Fibroblast of the aortic adventitia (primary cell): ENCODE results near the gene NELFA. TPM values are rescaled to one million over a fixed set of nuclear protein-coding genes. Genes with fewer than 3 reads are reported as not detected.

Experiments
- DNase-seq: peaks from one replicate; pipeline ENCODE4 v3.0.0-alpha.2; 2010; ENCODE audit warnings: low read depth
- H3K4me3 ChIP-seq: 2 replicates; pipeline ENCODE4 v1.5.1; 2011; ENCODE audit warnings: low read depth, mild to moderate bottlenecking, control low read depth, low read length, moderate library complexity
- CTCF ChIP-seq: IDR thresholded peaks from 2 replicates; pipeline ENCODE4 v1.5.1; 2011; ENCODE audit warnings: mild to moderate bottlenecking, low read length, control low read depth, inconsistent platforms; ENCODE audit not compliant: insufficient read depth
- small RNA-seq: library from RNA; depleted of rRNA; stranded (forward); fragments of <200 nt; gene quantifications from one replicate; pipeline ENCODE3, GENCODE V24; 2012
- total RNA-seq: library from RNA; depleted of rRNA; stranded (reverse); fragments of >200 nt; gene quantifications from 2 replicates; pipeline ENCODE4 v1.2.3, GENCODE V29; 2012; ENCODE audit warnings: low replicate concordance

The NELFA gene
- total RNA-seq, 1 donor: 14.8 TPM

- no peak for TF ChIP-seq CTCF
- DNase-seq: no peak
Observed at GRCh38 chr4:1933700-1934099, 75.1 kb downstream of the NELFA start.

GRCh38 chr4:1932736-1933135 is 76.0 kb downstream of the NELFA start:
- no peak for TF ChIP-seq CTCF
- DNase-seq: no peak
- H3K4me3 ChIP-seq: no peak overlapping the region

More at GRCh38 chr4:1933700-1934099, 75.1 kb downstream of the NELFA start:
- no peak overlapping the region for H3K4me3 ChIP-seq

Small RNAs within 50 kb of the gene (small RNA-seq; reads per million reads assigned to genes)
- gene SCARNA22: 11,191 reads per million, percentile 100 among the genes with 10 or more reads in this experiment

Other genes starting within 250 kb of the NELFA start
- gene FGFR3, start 215.7 kb downstream of the NELFA start, total RNA-seq: 0.33 and 0.45 TPM in 2 replicates
- 51.1 and 51.7 TPM in 2 replicates for gene LETM1, start 152.8 kb downstream of the NELFA start, total RNA-seq
- gene NSD2, start 137.6 kb downstream of the NELFA start, total RNA-seq: 50.3 and 84.7 TPM in 2 replicates
- 0.09 and 0.25 TPM in 2 replicates for gene NAT8L, start 50.4 kb upstream of the NELFA start, total RNA-seq
- 18.9 and 28.0 TPM in 2 replicates for gene HAUS3, start 233.1 kb upstream of the NELFA start, total RNA-seq
- 3.7 and 4.9 TPM in 2 replicates for gene POLN, start 233.1 kb upstream of the NELFA start, total RNA-seq